ENCODE results near the gene FLAD1.

The FLAD1 gene

GRCh38 chr1:154963643-154964042 lies 19.5 kb upstream of the FLAD1 start:
- peaks cover 15% of the 10 kb centered on the region for H3K36me3 ChIP-seq (ENCODE audit: control insufficient read depth, insufficient read depth, low read length)
- H3K4me3 ChIP-seq (ENCODE audit: low read length), result no peak overlapping the region
- H3K9me3 ChIP-seq (ENCODE audit: control insufficient read depth, low read length), result no peaks in the 10 kb centered on the region
- H3K9ac ChIP-seq (ENCODE audit: low read length), result no peak overlapping the region
- H3K27me3 ChIP-seq (ENCODE audit: control insufficient read depth, insufficient read depth, low read length), result no peaks in the 10 kb centered on the region
- peaks cover 33% of the 10 kb centered on the region for H3K4me1 ChIP-seq (ENCODE audit: control insufficient read depth, insufficient read depth, low read length)

GRCh38 chr1:154964359-154964758 lies 18.8 kb upstream of the FLAD1 start:
- Histone ChIP-seq H3K4me1 (ENCODE audit: control insufficient read depth, insufficient read depth, low read length) (peaks cover 34% of the 10 kb centered on the region), H3K27me3 (ENCODE audit: control insufficient read depth, insufficient read depth, low read length) (no peaks in the 10 kb centered on the region), H3K9ac (ENCODE audit: low read length) (no peak overlapping the region), H3K9me3 (ENCODE audit: control insufficient read depth, low read length) (no peaks in the 10 kb centered on the region), H3K4me3 (ENCODE audit: low read length) (no peak overlapping the region), H3K36me3 (ENCODE audit: control insufficient read depth, insufficient read depth, low read length) (peaks cover 16% of the 10 kb centered on the region)

- Histone ChIP-seq H3K9me3 (ENCODE audit: control insufficient read depth, low read length) (no peaks in the 10 kb centered on the region), H3K4me1 (ENCODE audit: control insufficient read depth, insufficient read depth, low read length) (peaks cover 43% of the 10 kb centered on the region), H3K4me3 (ENCODE audit: low read length) (no peak overlapping the region), H3K9ac (ENCODE audit: low read length) (no peak overlapping the region), H3K36me3 (ENCODE audit: control insufficient read depth, insufficient read depth, low read length) (peaks cover 20% of the 10 kb centered on the region), H3K27me3 (ENCODE audit: control insufficient read depth, insufficient read depth, low read length) (no peaks in the 10 kb centered on the region)
Observed at GRCh38 chr1:154966111-154966510, 17.0 kb upstream of the FLAD1 start.

- H3K4me3 ChIP-seq (ENCODE audit: low read length), result no peak overlapping the region
- peaks cover 53% of the 10 kb centered on the region for H3K4me1 ChIP-seq (ENCODE audit: control insufficient read depth, insufficient read depth, low read length)
- H3K36me3 ChIP-seq (ENCODE audit: control insufficient read depth, insufficient read depth, low read length), result peaks cover 20% of the 10 kb centered on the region
Observed at GRCh38 chr1:154967331-154967950, 15.7 kb upstream of the FLAD1 start.

GRCh38 chr1:154968731-154969130 lies 14.4 kb upstream of the FLAD1 start:
- H3K4me1 ChIP-seq (ENCODE audit: control insufficient read depth, insufficient read depth, low read length), result peaks cover 50% of the 10 kb centered on the region
- H3K9me3 ChIP-seq (ENCODE audit: control insufficient read depth, low read length), result no peaks in the 10 kb centered on the region
- H3K4me3 ChIP-seq (ENCODE audit: low read length), result no peak overlapping the region
- H3K9ac ChIP-seq (ENCODE audit: low read length), result peak overlapping the region; percentile 65
- H3K36me3 ChIP-seq (ENCODE audit: control insufficient read depth, insufficient read depth, low read length), result peaks cover 20% of the 10 kb centered on the region
- H3K27me3 ChIP-seq (ENCODE audit: control insufficient read depth, insufficient read depth, low read length), result no peaks in the 10 kb centered on the region

More at GRCh38 chr1:154967331-154967950, 15.7 kb upstream of the FLAD1 start:
- Histone ChIP-seq H3K27me3 (ENCODE audit: control insufficient read depth, insufficient read depth, low read length) (no peaks in the 10 kb centered on the region), H3K9ac (ENCODE audit: low read length) (peak overlapping the region; percentile 22), H3K9me3 (ENCODE audit: control insufficient read depth, low read length) (no peaks in the 10 kb centered on the region)

- Histone ChIP-seq H3K4me1 (ENCODE audit: control insufficient read depth, insufficient read depth, low read length) (peaks cover 50% of the 10 kb centered on the region), H3K4me3 (ENCODE audit: low read length) (no peak overlapping the region), H3K27me3 (ENCODE audit: control insufficient read depth, insufficient read depth, low read length) (no peaks in the 10 kb centered on the region), H3K9me3 (ENCODE audit: control insufficient read depth, low read length) (no peaks in the 10 kb centered on the region), H3K36me3 (ENCODE audit: control insufficient read depth, insufficient read depth, low read length) (peaks cover 20% of the 10 kb centered on the region), H3K9ac (ENCODE audit: low read length) (peak overlapping the region; percentile 65)
Observed at GRCh38 chr1:154969246-154969645, 13.9 kb upstream of the FLAD1 start.

- Histone ChIP-seq H3K27me3 (ENCODE audit: control insufficient read depth, insufficient read depth, low read length) (no peaks in the 10 kb centered on the region), H3K9me3 (ENCODE audit: control insufficient read depth, low read length) (no peaks in the 10 kb centered on the region), H3K36me3 (ENCODE audit: control insufficient read depth, insufficient read depth, low read length) (peaks cover 20% of the 10 kb centered on the region), H3K4me3 (ENCODE audit: low read length) (no peak overlapping the region), H3K9ac (ENCODE audit: low read length) (peak overlapping the region; percentile 65), H3K4me1 (ENCODE audit: control insufficient read depth, insufficient read depth, low read length) (peaks cover 50% of the 10 kb centered on the region)
Observed at GRCh38 chr1:154969860-154970452, 13.2 kb upstream of the FLAD1 start.

- H3K9ac ChIP-seq (ENCODE audit: low read length), result peak within 1 kb of the TSS; percentile 65
- H3K9me3 ChIP-seq (ENCODE audit: control insufficient read depth, low read length), result no peaks in the 10 kb centered on the region
- H3K27me3 ChIP-seq (ENCODE audit: control insufficient read depth, insufficient read depth, low read length), result no peaks in the 10 kb centered on the region
- H3K36me3 ChIP-seq (ENCODE audit: control insufficient read depth, insufficient read depth, low read length), result peaks cover 16% of the 10 kb centered on the region
- peaks cover 50% of the 10 kb centered on the region for H3K4me1 ChIP-seq (ENCODE audit: control insufficient read depth, insufficient read depth, low read length)
- H3K4me3 ChIP-seq (ENCODE audit: low read length), result no peak within 1 kb of the TSS
Observed at GRCh38 chr1:154970631-154971340, 12.4 kb upstream of the FLAD1 start, which contains the start of gene SHC1. Gene SHC1 (minus strand): TSS chr1:154970747. CDS start chr1:154970526, 221 bp downstream.

- Histone ChIP-seq H3K36me3 (ENCODE audit: control insufficient read depth, insufficient read depth, low read length) (peaks cover 16% of the 10 kb centered on the region), H3K4me3 (ENCODE audit: low read length) (no peak overlapping the region), H3K9ac (ENCODE audit: low read length) (peak overlapping the region; percentile 65), H3K27me3 (ENCODE audit: control insufficient read depth, insufficient read depth, low read length) (no peaks in the 10 kb centered on the region), H3K4me1 (ENCODE audit: control insufficient read depth, insufficient read depth, low read length) (peaks cover 54% of the 10 kb centered on the region), H3K9me3 (ENCODE audit: control insufficient read depth, low read length) (no peaks in the 10 kb centered on the region)
Observed at GRCh38 chr1:154971341-154971998, 11.7 kb upstream of the FLAD1 start.

- Histone ChIP-seq H3K27me3 (ENCODE audit: control insufficient read depth, insufficient read depth, low read length) (no peaks in the 10 kb centered on the region), H3K9me3 (ENCODE audit: control insufficient read depth, low read length) (no peaks in the 10 kb centered on the region), H3K4me3 (ENCODE audit: low read length) (no peak overlapping the region), H3K9ac (ENCODE audit: low read length) (peak overlapping the region; percentile 77), H3K36me3 (ENCODE audit: control insufficient read depth, insufficient read depth, low read length) (peaks cover 12% of the 10 kb centered on the region), H3K4me1 (ENCODE audit: control insufficient read depth, insufficient read depth, low read length) (peaks cover 58% of the 10 kb centered on the region)
Observed at GRCh38 chr1:154972213-154972516, 11.0 kb upstream of the FLAD1 start.

GRCh38 chr1:154972517-154973343 lies 10.4 kb upstream of the FLAD1 start:
- H3K27me3 ChIP-seq (ENCODE audit: control insufficient read depth, insufficient read depth, low read length), result no peaks in the 10 kb centered on the region
- peaks cover 52% of the 10 kb centered on the region for H3K4me1 ChIP-seq (ENCODE audit: control insufficient read depth, insufficient read depth, low read length)
- peaks cover 6% of the 10 kb centered on the region for H3K36me3 ChIP-seq (ENCODE audit: control insufficient read depth, insufficient read depth, low read length)
- H3K9me3 ChIP-seq (ENCODE audit: control insufficient read depth, low read length), result no peaks in the 10 kb centered on the region
- peak overlapping the region; percentile 77 for H3K9ac ChIP-seq (ENCODE audit: low read length)
- H3K4me3 ChIP-seq (ENCODE audit: low read length), result no peak overlapping the region
